H9 (cell line): ENCODE measurements around the gene MIER2. TPM values are rescaled to one million over a fixed set of nuclear protein-coding genes. Genes with fewer than 3 reads are reported as not detected.

ENCODE experiments used
- DNase-seq: peaks from one replicate; pipeline ENCODE4 v3.0.0-alpha.2; 2017
- H2AFZ ChIP-seq: one replicate; pipeline ENCODE4 v1.6.1; 2013; ENCODE audit warnings: mild to moderate bottlenecking, low read length, control low read depth, moderate library complexity
- H2AK5ac ChIP-seq: 2 replicates; pipeline ENCODE4 v1.6.1; 2013; ENCODE audit warnings: low read length, control low read depth, mixed read lengths; ENCODE audit not compliant: insufficient read length
- H2BK120ac ChIP-seq: one replicate; pipeline ENCODE4 v1.6.1; 2013; ENCODE audit warnings: low read depth, mild to moderate bottlenecking, low read length, control low read depth, inconsistent platforms; ENCODE audit not compliant: poor library complexity, severe bottlenecking
- H2BK12ac ChIP-seq: 2 replicates; pipeline ENCODE4 v1.6.1; 2013; ENCODE audit warnings: low read length, control low read depth, mixed read lengths, low read depth; ENCODE audit not compliant: insufficient read length
- H2BK15ac ChIP-seq: 2 replicates; pipeline ENCODE4 v1.6.1; 2013; ENCODE audit warnings: low read depth, low read length, control low read depth
- H2BK20ac ChIP-seq: one replicate; pipeline ENCODE4 v1.6.1; 2013; ENCODE audit warnings: low read depth, mild to moderate bottlenecking, low read length, control low read depth, inconsistent platforms; ENCODE audit not compliant: poor library complexity, severe bottlenecking
- H2BK5ac ChIP-seq: 2 replicates; pipeline ENCODE4 v1.6.1; 2013; ENCODE audit warnings: low read length, control low read depth, mixed read lengths; ENCODE audit not compliant: insufficient read length
- H3K14ac ChIP-seq: 2 replicates; pipeline ENCODE4 v1.6.1; 2013; ENCODE audit warnings: low read length, control low read depth; ENCODE audit not compliant: insufficient read depth
- H3K18ac ChIP-seq: 2 replicates; pipeline ENCODE4 v1.6.1; 2013; ENCODE audit warnings: low read depth, mild to moderate bottlenecking, mixed read lengths, low read length, control low read depth; ENCODE audit not compliant: insufficient read length
- H3K23ac ChIP-seq: 2 replicates; pipeline ENCODE4 v1.6.1; 2013; ENCODE audit warnings: low read length, control low read depth, mixed read lengths, low read depth; ENCODE audit not compliant: insufficient read length
- H3K23me2 ChIP-seq: 2 replicates; pipeline ENCODE4 v1.6.1; 2013; ENCODE audit warnings: low read depth, mild to moderate bottlenecking, mixed read lengths, low read length, control low read depth; ENCODE audit not compliant: insufficient read length, poor library complexity, severe bottlenecking
- H3K27ac ChIP-seq: 2 replicates; pipeline ENCODE4 v1.5.1; 2013; ENCODE audit warnings: low read length, control low read depth, mixed read lengths, low read depth; ENCODE audit not compliant: insufficient read length
- H3K27me3 ChIP-seq: 2 replicates; pipeline ENCODE4 v1.6.1; 2013; ENCODE audit warnings: low read length, control low read depth, inconsistent platforms; ENCODE audit not compliant: insufficient read depth
- H3K4ac ChIP-seq: 2 replicates; pipeline ENCODE4 v1.6.1; 2013; ENCODE audit warnings: low read depth, mild to moderate bottlenecking, control low read depth, inconsistent platforms, low read length, moderate library complexity
- H3K4me1 ChIP-seq: 2 replicates; pipeline ENCODE4 v1.6.1; 2013; ENCODE audit warnings: low read length, control low read depth, inconsistent platforms; ENCODE audit not compliant: insufficient read depth
- H3K4me2 ChIP-seq: 2 replicates; pipeline ENCODE4 v1.6.1; 2013; ENCODE audit warnings: low read length, control low read depth, mixed read lengths; ENCODE audit not compliant: insufficient read length, insufficient read depth
- H3K56ac ChIP-seq: 2 replicates; pipeline ENCODE4 v1.6.1; 2013; ENCODE audit warnings: low read depth, mild to moderate bottlenecking, mixed read lengths, low read length, control low read depth; ENCODE audit not compliant: insufficient read length
- H3K79me1 ChIP-seq: 2 replicates; pipeline ENCODE4 v1.6.1; 2013; ENCODE audit warnings: low read depth, mild to moderate bottlenecking, moderate library complexity, low read length, control low read depth, inconsistent platforms; ENCODE audit not compliant: insufficient read depth, poor library complexity, severe bottlenecking
- H3K79me2 ChIP-seq: 2 replicates; pipeline ENCODE4 v1.6.1; 2013; ENCODE audit warnings: low read length, control low read depth, inconsistent platforms; ENCODE audit not compliant: insufficient read depth
- H3K9ac ChIP-seq: 2 replicates; pipeline ENCODE4 v1.6.1; 2013; ENCODE audit warnings: low read length, control low read depth, mixed read lengths; ENCODE audit not compliant: insufficient read length; ENCODE audit errors: extremely low read depth
- H3K9me3 ChIP-seq: one replicate; pipeline ENCODE4 v1.6.1; 2013; ENCODE audit warnings: low read depth, low read length, inconsistent platforms; ENCODE audit not compliant: control insufficient read depth
- H3T11ph ChIP-seq: one replicate; pipeline ENCODE4 v1.6.1; 2013; ENCODE audit warnings: mild to moderate bottlenecking, low read length, control low read depth, inconsistent platforms
- H4K20me1 ChIP-seq: one replicate; pipeline ENCODE4 v1.6.1; 2013; ENCODE audit not compliant: control insufficient read depth, insufficient read length, insufficient read depth
- H4K5ac ChIP-seq: 2 replicates; pipeline ENCODE4 v1.6.1; 2013; ENCODE audit warnings: low read depth, mild to moderate bottlenecking, mixed read lengths, low read length, control low read depth; ENCODE audit not compliant: insufficient read length
- H4K8ac ChIP-seq: replicated peaks from 2 replicates; pipeline ENCODE4 v1.6.1; 2013; ENCODE audit warnings: low read length, control low read depth, mixed read lengths, low read depth; ENCODE audit not compliant: insufficient read length
- H4K91ac ChIP-seq: 2 replicates; pipeline ENCODE4 v1.6.1; 2013; ENCODE audit warnings: low read depth, mild to moderate bottlenecking, moderate library complexity, mixed read lengths, low read length, control low read depth; ENCODE audit not compliant: insufficient read length
- H3K27ac Mint-ChIP-seq, 3 experiments: 2 replicates in 2 of 3; 3 replicates in 1 of 3; pipeline ENCODE4 v1.8.0; 2020 to 2021; ENCODE audit warnings: mixed read lengths in 3 of 3, mild to moderate bottlenecking in 1 of 3, moderate library complexity in 1 of 3
- H3K27me3 Mint-ChIP-seq: 2 replicates; pipeline ENCODE4 v1.8.0; 2021; ENCODE audit warnings: low read depth, mild to moderate bottlenecking, moderate library complexity, mixed read lengths
- H3K36me3 Mint-ChIP-seq, 3 experiments: 2 replicates in 2 of 3; 3 replicates in 1 of 3; pipeline ENCODE4 v1.8.0; 2020 to 2021; ENCODE audit warnings: low read depth in 3 of 3, mixed read lengths in 3 of 3; ENCODE audit not compliant: insufficient read depth in 1 of 3
- H3K4me1 Mint-ChIP-seq, 2 experiments: 2 replicates each; pipeline ENCODE4 v1.8.0; 2020; ENCODE audit warnings: mixed read lengths in 2 of 2
- H3K4me3 Mint-ChIP-seq, 2 experiments: 2 replicates in 1 of 2; 3 replicates in 1 of 2; pipeline ENCODE4 v1.8.0; 2020 to 2021; ENCODE audit warnings: mild to moderate bottlenecking in 2 of 2, mixed read lengths in 2 of 2, moderate library complexity in 1 of 2
- H3K9me3 Mint-ChIP-seq, 2 experiments: 2 replicates in 1 of 2; 3 replicates in 1 of 2; pipeline ENCODE4 v1.8.0; 2020; ENCODE audit warnings: mild to moderate bottlenecking in 2 of 2, mixed read lengths in 2 of 2, moderate library complexity in 1 of 2
- CTCF ChIP-seq: fragments of 200-600 bp; sonication (generic); conservative IDR thresholded peaks from 3 replicates; pipeline ENCODE4 v1.8.0; 2021; ENCODE audit warnings: antibody characterized with exemption, mild to moderate bottlenecking
- WGBS: extraction: QIAGEN DNeasy Blood & Tissue Kit; methylation state at CpG from one replicate; pipeline ENCODE4 v1.1.7; 2013; ENCODE audit warnings: missing lambda C conversion rate, low lambda C conversion rate, mixed read lengths; ENCODE audit not compliant: insufficient read length; ENCODE audit errors: extremely low coverage; 5-methylcytosine and 5-hydroxymethylcytosine counted together
- total RNA-seq: library from RNA; stranded (reverse); gene quantifications from 2 replicates; pipeline ENCODE4 v1.2.1, GENCODE V29; 2021

MIER2 gene
- total RNA-seq, 1 experiment from 2014 or later = 60.5 TPM

GRCh38 chr19:340620-341385 is 3.8 kb downstream of the MIER2 start:
- H3K36me3 Mint-ChIP-seq = peaks cover 41 to 55% (median 53%) of the 10 kb centered on the region in 3 experiments
- Histone ChIP-seq H3K9ac (no peak overlapping the region), H4K91ac (no peak overlapping the region), H3K79me2 (peaks cover 57% of the 10 kb centered on the region), H2BK12ac (no peak overlapping the region), H3K4me2 (no peak overlapping the region), H3K14ac (no peak overlapping the region), H2BK5ac (no peak overlapping the region), H3K27ac (no peak overlapping the region), H3K23ac (no peak overlapping the region), H4K20me1 (no peaks in the 10 kb centered on the region), H3K79me1 (peaks cover 11% of the 10 kb centered on the region), H2BK120ac (no peak overlapping the region), H3K4ac (no peak overlapping the region), H4K8ac (no peak overlapping the region), H3K23me2 (peaks cover 14% of the 10 kb centered on the region), H3K56ac (no peak overlapping the region), H2AK5ac (no peak overlapping the region), H3T11ph (no peak overlapping the region), H3K4me1 (no peaks in the 10 kb centered on the region; the same call in 1 of the 2 replicates), H2AFZ (no peak overlapping the region), H2BK15ac (no peak overlapping the region), H4K5ac (no peak overlapping the region), H3K18ac (no peak overlapping the region), H3K27me3 (no peaks in the 10 kb centered on the region; the same call in 1 of the 2 replicates), H3K9me3 (no peaks in the 10 kb centered on the region), H2BK20ac (no peak overlapping the region)
- peaks cover 41 to 42% of the 10 kb centered on the region in 2 experiments for H3K4me1 Mint-ChIP-seq
- DNase-seq = no peak
- peak overlapping the region; percentile 13 to 46; a peak in 2 of 5 replicates for H3K4me3 Mint-ChIP-seq
- H3K9me3 Mint-ChIP-seq = peaks cover 4% of the 10 kb centered on the region in 2 experiments; a peak in 3 of 5 replicates
- WGBS = no CpG with 5 or more reads among the region's 15 CpGs
- peak overlapping the region in 2 of 3 experiments; percentile 5 to 64; a peak in 2 of 7 replicates for H3K27ac Mint-ChIP-seq
- H3K27me3 Mint-ChIP-seq = peaks cover 5% of the 10 kb centered on the region
- TF ChIP-seq CTCF = no peak
